NCI-H2227 (cell line): Measurements from ENCODE around the gene TMEFF2.

Experiments used
- DNase-seq: peaks from one replicate; lab custom pipeline; 2025; ENCODE audit not compliant: unreplicated experiment; lab: John Stamatoyannopoulos, UW

The TMEFF2 gene

DNA sequence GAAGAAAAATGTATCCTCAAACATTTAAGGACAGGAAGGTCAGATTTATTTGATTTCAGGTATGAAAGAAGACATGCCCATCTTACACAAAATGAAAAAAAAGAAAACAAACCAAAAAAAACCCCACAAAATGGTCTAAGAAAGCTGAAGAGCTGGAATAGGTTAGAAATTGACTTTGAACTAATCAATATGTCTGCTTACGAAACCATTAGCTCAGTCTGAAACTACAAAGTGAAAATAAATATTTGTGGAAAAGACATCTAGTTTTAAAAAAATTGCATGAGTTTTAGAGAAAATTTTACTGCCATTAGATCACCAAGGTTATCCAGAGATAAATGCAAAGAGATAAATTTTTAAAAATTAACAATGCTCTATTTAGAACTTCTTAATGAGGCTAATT is 125.3 kb downstream of the TMEFF2 start:
- DNase-seq = no peak

DNA sequence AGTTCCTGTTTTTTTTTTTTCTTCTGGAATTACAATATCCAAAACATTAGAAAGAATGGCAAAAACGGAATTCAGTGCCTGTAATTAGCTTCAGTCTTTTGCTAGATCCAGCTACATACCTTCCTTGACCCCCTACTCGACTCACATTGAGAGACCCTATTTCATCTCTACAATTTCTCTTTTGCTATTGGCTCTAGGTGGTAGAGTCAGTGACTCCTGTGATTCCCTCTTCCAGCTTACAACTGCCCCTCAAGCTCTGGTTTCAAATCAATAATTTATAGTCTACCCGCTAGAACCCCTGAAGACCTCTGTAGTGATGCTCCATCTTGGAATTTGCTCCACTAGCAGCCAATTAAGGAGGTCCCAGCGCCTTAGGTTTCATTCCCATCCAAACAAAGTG is 125.8 kb downstream of the TMEFF2 start:
- no peak for DNase-seq

- DNase-seq = no peak
These were observed 127.1 kb downstream of the TMEFF2 start for GRCh38 chr2:192067631-192068030.

GRCh38 chr2:192064459-192064858 is 130.3 kb downstream of the TMEFF2 start:
- DNase-seq = no peak

DNA sequence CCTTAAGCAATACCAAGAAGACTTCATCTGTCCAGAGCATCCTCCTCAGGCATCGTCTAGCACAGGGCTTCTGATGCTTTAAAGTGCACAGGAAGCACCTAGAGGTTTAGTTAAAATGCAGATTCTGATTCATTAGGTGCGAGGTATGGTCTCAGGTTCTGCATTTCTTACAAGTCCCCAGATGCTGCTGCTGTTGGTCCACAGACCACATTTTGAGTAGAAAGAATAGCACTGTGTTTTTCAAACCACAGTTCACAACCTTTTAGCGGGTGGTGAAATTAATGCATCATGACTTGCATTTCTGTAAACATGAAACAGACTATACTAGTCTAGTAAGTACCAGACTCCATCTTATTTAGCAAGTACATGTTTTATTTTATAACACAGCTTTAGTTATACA is 134.6 kb downstream of the TMEFF2 start:
- DNase-seq = peak; percentile 44

DNA sequence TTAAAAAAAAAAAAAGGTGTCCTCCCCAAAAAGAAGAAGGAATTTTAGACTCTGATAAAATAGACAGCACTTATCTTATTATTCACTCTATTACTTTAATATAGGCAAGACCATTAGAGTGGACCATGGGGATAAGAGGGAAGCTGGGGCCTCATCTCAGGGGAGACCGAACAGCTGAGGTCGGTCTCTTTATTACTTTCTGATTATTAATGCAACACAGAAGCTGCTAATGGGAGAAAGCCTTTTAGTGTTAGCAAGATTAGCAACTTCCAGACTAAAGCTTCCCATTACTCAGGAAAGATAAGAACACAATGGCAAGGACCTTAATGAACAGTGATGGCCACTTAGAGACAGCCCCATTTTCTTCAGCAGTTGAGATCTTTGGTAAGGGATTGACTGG is 135.5 kb downstream of the TMEFF2 start:
- DNase-seq = no peak

- no peak for DNase-seq
These were observed 140.8 kb downstream of the TMEFF2 start for GRCh38 chr2:192053921-192054320.

DNA sequence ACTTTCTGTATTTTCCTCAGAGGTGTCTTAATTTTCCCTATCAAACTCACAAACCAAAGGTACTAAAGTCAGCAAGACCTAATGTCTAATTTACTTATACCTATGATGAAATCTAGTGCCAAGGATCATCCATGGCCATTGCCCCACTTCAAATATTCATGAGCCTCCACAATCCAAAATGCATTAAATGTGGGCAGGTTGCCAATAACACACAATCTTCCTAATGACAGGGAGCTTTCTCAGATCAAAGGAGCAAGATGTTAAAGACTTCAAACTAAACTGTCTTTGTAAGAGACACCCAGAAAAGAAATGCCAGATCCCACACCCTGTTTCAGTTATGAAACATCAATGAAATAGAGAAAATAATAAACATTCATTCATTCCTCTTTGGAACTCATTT is 143.2 kb downstream of the TMEFF2 start:
- peak; percentile 92 for DNase-seq

GRCh38 chr2:192049362-192049761 is 145.4 kb downstream of the TMEFF2 start:
- DNase-seq = no peak

DNA sequence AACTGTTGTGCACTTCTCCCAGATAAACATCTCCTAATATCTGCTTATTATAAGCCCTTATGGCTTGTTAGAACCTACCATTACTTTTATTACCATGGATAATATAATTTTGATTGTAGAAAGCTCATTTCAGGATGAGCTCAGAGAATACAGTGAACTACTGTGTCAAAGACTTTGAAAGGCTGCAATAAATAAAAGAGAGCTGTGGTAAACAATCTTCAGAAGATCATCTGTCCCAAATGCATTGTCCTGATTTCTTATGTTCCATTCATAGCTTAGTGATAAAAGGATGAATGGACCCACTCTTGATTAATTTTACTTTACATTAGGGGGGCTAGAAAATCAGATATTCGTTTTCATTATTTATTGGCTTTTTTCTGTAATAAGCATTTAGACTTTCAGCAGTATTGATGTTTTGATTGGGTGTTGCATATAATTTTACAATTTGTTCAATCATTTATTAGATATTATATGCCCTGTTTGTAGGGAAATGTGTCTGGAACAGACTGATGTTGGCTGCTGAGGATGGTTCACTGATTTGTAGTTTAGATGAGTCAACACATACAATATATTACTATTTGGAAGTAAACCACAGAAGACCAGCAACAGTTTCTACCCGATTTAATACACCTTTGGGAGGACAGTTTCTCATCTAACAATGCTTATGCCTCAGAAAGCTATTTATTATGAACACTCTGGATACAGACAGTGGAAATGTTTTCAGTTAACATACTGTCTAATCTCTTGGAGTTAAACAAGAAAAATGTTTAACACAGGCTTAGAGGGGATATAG is 147.2 kb downstream of the TMEFF2 start:
- no peak for DNase-seq

- DNase-seq = no peak
These were observed 150.2 kb downstream of the TMEFF2 start for GRCh38 chr2:192044496-192044895.

- no peak for DNase-seq
These were observed 151.4 kb downstream of the TMEFF2 start for GRCh38 chr2:192043216-192043870.

DNA sequence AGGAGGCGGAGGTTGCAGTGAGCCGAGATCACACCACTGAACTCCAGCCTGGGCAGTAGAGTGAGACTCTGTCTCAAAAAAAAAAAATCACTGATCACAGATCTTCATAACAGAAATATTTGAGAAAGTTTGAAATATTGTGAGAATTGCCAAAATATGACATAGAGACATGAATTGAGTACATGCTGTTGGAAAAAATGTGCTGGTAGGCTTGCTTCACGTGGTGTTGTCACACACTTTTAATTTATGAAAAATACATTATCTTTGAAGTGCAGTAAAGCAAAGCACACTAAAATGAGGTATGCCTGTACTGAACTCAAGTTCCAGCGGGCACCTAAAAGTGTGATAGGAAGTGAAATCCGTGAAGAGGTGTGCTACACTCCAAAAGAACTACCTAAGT is 152.6 kb downstream of the TMEFF2 start:
- DNase-seq = no peak

GRCh38 chr2:192038110-192038509 is 156.6 kb downstream of the TMEFF2 start:
- no peak for DNase-seq

- DNase-seq = no peak
These were observed 158.8 kb downstream of the TMEFF2 start for GRCh38 chr2:192035731-192036442.

- no peak for DNase-seq
These were observed 163.9 kb downstream of the TMEFF2 start for GRCh38 chr2:192030856-192031255.

DNA sequence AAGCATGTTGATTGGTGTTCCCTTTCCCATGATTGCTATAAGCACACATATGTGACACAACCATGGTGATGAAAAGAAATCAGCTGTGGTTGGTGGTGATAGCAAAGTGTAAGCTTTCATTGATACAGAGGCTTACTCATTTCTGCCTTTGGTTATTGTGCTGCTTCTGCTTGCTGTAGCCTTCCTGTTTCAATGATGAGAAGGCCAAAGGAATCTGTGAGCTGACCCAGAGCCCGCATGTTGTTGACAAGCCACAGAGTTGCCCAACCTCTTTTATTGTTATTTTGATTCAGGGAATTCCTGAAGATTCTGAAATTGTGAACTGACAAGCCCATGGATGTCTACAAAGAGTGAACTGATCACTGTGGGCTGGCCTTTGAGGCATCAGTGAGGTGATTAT is 164.4 kb downstream of the TMEFF2 start:
- DNase-seq = no peak

GRCh38 chr2:192029089-192029488 is 165.6 kb downstream of the TMEFF2 start:
- DNase-seq = peak; percentile 19

- no peak for DNase-seq
These were observed 168.0 kb downstream of the TMEFF2 start for GRCh38 chr2:192026825-192027120.

GRCh38 chr2:192026059-192026824 is 168.5 kb downstream of the TMEFF2 start:
- DNase-seq = no peak

DNA sequence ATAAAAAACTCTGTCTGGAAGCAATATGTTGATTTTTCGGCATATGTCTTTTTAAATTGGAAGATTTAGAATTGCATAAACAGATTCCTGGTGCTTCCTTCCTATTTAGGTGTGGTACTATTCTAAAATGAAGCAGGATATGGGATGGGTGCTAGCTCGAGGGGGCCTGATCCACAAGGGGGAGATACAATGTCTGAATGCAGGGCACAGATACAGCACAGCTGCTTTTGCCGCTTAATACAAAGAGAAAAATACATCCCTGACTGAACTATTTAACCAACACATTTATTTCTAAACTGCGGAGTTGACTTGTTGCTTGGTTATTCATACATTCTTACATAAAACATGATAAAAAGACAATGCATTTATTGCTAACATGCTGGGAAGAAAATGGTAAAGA is 169.1 kb downstream of the TMEFF2 start:
- DNase-seq = no peak
